Right lobe of liver (tissue), 4 donors: ENCODE data around the gene EPHB3.

Experiments
- CTCF ChIP-seq, 4 donors: fragments of 200-600 bp in 3 of 4; fragments of 450-650 bp in 1 of 4; IDR thresholded peaks; one replicate each; pipeline versions ENCODE4 v1.5.1 to v1.8.0; 2016 to 2022; ENCODE audit warnings: antibody characterized with exemption in 4 of 4, mild to moderate bottlenecking in 2 of 4
- POLR2A ChIP-seq: fragments of 450-650 bp; IDR thresholded peaks from one replicate; pipeline ENCODE4 v1.6.1; 2017; ENCODE audit warnings: antibody characterized with exemption, mild to moderate bottlenecking
- donor health status: DM: no; HTN: no; CAD: no.
- donor health status: DM: no; HTN: no; CAD: no.
- donor health status: DM: no; HTN: yes; CAD: no.

GRCh38 chr3:184514171-184514490 lies 47.5 kb upstream of the EPHB3 start:
- TF ChIP-seq CTCF (IDR thresholded peaks at IDR 0.05) (no peak), POLR2A (no peak)
